ENCODE measurements around the gene STK17A. TPM values are rescaled to one million over a fixed set of nuclear protein-coding genes. Genes with fewer than 3 reads are reported as not detected.

Gene STK17A
- total RNA-seq, 6 experiments from 2014 or later = 59.0 to 79.2 (median 62.8) TPM

DNA sequence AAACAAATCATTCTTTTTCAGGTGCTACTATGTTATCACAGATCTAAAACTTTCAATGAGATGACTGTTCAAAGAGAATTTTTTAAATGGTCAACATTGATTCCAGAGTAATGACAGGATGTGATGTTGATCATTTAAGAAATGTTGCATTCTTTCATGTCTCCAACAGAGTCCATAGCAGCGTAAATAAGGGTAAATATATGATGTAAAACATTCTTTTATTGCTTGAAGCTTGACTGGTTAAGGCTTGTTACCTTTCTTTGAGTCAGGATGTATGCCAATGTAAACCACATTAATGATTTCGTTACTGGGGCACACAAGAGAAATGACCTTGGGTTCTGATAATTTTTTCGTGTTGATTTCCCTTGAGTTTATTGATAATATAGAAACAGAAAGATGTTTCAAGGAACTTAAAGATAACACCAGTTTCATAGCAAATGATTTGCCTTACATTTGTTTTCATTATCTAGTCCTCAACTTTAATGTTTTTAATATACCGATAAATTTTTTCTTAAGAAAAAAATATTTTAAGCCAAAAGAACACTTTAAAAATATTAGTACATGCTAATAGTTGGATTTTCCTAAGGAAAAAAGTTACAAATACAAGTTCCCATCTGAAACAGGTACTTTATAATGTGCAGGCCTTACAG lies 3.5 kb downstream of the STK17A start:
- TF ChIP-seq, protein P1, sequence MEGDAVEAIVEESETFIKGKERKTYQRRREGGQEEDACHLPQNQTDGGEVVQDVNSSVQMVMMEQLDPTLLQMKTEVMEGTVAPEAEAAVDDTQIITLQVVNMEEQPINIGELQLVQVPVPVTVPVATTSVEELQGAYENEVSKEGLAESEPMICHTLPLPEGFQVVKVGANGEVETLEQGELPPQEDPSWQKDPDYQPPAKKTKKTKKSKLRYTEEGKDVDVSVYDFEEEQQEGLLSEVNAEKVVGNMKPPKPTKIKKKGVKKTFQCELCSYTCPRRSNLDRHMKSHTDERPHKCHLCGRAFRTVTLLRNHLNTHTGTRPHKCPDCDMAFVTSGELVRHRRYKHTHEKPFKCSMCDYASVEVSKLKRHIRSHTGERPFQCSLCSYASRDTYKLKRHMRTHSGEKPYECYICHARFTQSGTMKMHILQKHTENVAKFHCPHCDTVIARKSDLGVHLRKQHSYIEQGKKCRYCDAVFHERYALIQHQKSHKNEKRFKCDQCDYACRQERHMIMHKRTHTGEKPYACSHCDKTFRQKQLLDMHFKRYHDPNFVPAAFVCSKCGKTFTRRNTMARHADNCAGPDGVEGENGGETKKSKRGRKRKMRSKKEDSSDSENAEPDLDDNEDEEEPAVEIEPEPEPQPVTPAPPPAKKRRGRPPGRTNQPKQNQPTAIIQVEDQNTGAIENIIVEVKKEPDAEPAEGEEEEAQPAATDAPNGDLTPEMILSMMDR (IDR thresholded peaks at IDR 0.05) = no peak
- Mint-ChIP-seq H3K4me3 (peak overlapping the region; percentile 100), H3K27me3 (ENCODE audit: insufficient read depth) (peaks cover 8% of the 10 kb centered on the region), H3K4me1 (ENCODE audit: low read depth) (peaks cover 79% of the 10 kb centered on the region), H3K27ac (peak overlapping the region; percentile 100), H3K36me3 (ENCODE audit: low read depth) (peaks cover 17% of the 10 kb centered on the region), H3K9me3 (no peaks in the 10 kb centered on the region)
- peak; percentile 77 for DNase-seq

DNA sequence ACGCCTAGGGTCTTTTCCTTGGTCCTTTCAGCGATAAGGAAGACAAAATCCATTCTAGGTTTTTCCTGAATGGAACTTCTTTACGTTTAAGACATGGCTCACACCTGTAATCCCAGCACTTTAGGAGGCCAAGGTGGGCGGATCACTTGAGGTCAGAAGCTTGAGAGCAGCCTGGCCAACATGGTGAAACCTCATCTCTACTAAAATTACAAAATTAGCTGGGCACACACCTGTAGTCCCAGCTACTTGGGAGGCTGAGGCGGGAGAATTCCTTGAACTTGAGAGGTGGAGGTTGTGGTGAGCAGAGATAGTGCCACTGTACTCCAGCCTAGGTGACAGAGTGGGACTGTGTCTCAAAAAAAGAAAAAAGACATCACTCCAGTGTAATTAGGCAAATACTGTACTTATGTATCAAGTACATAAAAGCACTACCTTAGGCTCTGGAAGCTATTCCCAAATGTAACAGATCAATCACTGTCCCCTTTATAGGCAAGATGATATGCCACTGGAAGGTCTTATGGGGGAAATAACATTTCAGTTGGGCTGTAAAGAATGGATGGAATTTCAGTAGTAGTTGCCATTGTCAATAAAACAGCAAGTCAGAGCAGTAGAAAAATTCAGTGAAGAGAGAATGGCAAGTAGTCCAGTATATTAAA lies 5.7 kb downstream of the STK17A start:
- DNase-seq = no peak
- TF ChIP-seq, protein P1 (IDR thresholded peaks at IDR 0.05) = no peak
- Mint-ChIP-seq H3K9me3 (no peaks in the 10 kb centered on the region), H3K4me3 (no peak overlapping the region), H3K27ac (0 out of 2 replicates have a peak overlapping the region, but pooled peaks have one; percentile 41), H3K27me3 (ENCODE audit: insufficient read depth) (peaks cover 7% of the 10 kb centered on the region), H3K4me1 (ENCODE audit: low read depth) (peaks cover 88% of the 10 kb centered on the region), H3K36me3 (ENCODE audit: low read depth) (peaks cover 29% of the 10 kb centered on the region)

DNA sequence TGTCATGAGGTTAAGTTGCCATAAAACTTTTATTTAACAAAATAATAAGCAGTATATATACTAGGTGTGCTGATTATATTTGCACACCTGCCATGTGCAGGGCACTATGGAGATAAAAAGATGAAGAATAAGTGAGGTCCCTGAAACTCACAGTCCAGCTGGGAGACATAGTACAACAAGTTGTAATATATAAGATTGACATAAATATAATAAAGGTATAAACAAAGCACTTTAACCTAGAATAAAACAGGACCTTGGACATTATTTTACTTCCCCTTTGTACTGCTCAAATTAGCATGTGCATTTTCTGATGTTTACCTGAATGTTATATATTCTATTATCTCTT lies 6.2 kb downstream of the STK17A start:
- H3K27ac Mint-ChIP-seq = 0 out of 2 replicates have a peak overlapping the region, but pooled peaks have one; percentile 15
- H3K4me3 Mint-ChIP-seq = no peak overlapping the region
- no peaks in the 10 kb centered on the region for H3K9me3 Mint-ChIP-seq
- peaks cover 93% of the 10 kb centered on the region for H3K4me1 Mint-ChIP-seq (ENCODE audit: low read depth)
- TF ChIP-seq, protein P1 (IDR thresholded peaks at IDR 0.05) = no peak
- peaks cover 2% of the 10 kb centered on the region for H3K27me3 Mint-ChIP-seq (ENCODE audit: insufficient read depth)
- no peak for DNase-seq
- H3K36me3 Mint-ChIP-seq (ENCODE audit: low read depth) = peaks cover 24% of the 10 kb centered on the region

DNA sequence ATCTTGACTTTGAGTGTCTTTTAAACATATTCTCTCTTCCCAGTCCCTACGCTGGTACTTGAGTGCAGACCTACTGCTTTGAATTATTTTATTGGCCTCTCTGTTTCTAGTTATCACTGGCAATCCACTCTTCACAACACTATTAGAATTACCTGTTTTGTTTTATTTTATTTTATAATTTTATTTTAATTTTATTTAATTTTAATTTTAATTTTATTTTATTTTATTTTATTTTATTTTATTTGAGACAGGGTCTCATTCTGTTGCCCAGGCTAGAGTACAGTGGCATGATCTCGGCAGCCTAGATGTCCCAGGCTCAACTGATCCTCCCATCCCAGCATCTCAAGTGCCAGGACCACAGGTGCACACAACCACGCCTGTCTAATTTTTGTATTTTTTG lies 6.8 kb downstream of the STK17A start:
- Mint-ChIP-seq H3K27ac (peak overlapping the region; percentile 27), H3K36me3 (ENCODE audit: low read depth) (peaks cover 17% of the 10 kb centered on the region), H3K9me3 (no peaks in the 10 kb centered on the region), H3K27me3 (ENCODE audit: insufficient read depth) (peaks cover 1% of the 10 kb centered on the region), H3K4me1 (ENCODE audit: low read depth) (peaks cover 94% of the 10 kb centered on the region), H3K4me3 (no peak overlapping the region)
- DNase-seq = no peak
- TF ChIP-seq, protein P1 (IDR thresholded peaks at IDR 0.05) = no peak

DNA sequence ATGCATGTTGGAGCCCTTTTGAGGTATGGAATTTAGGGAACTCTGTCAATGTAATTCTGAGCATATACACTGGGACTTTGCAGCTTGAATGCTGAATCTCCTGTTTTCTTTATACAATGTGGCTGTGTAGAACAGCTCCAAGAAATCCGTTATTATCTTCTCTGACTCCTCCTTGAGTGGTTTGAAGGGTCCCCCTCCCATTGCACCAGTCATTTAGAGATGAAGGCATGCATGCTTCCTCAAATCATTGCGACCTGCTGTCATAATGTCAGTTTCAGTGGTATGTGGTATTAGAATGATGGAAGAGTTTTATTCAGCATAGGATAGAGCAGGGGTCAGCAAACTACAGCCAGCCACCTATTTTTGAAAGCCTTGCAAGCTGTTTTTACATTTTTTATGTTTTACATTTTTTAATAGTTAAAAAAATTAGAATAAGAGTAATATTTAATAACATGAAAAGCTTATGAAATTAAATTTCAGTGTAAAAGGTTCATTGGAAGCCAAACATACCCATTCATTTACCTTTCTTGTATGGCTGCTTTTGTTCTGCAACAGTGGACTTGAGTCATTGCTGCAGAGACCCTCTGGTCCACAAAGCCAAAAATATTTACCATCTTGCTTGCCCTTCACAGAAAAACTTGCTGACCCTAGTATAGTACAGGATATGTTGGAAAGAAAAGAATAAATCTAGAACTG lies 8.1 kb downstream of the STK17A start:
- Mint-ChIP-seq H3K4me1 (ENCODE audit: low read depth) (peaks cover 92% of the 10 kb centered on the region), H3K9me3 (no peaks in the 10 kb centered on the region), H3K4me3 (peak overlapping the region; percentile 52), H3K27me3 (ENCODE audit: insufficient read depth) (peaks cover 1% of the 10 kb centered on the region), H3K27ac (peak overlapping the region; percentile 64), H3K36me3 (ENCODE audit: low read depth) (peaks cover 17% of the 10 kb centered on the region)
- TF ChIP-seq, protein P1 (IDR thresholded peaks at IDR 0.05) = no peak
- no peak for DNase-seq

Data from HFFc6 (cell line).